Testis (tissue), 3 donors: ENCODE data around the gene GRID1. TPM values are rescaled to one million over a fixed set of nuclear protein-coding genes. Genes with fewer than 3 reads are reported as not detected.

ENCODE experiments used
- DNase-seq: peaks from one replicate; pipeline ENCODE4 v3.0.0-alpha.2; 2019
- H3K27ac ChIP-seq, 2 donors: fragments of 200-600 bp; sonication (generic); one replicate each; pipeline ENCODE4 v1.5.1; 2019
- H3K27me3 ChIP-seq: fragments of 200-600 bp; sonication (generic); one replicate; pipeline ENCODE4 v1.5.1; 2019
- H3K36me3 ChIP-seq: fragments of 200-600 bp; sonication (generic); one replicate; pipeline ENCODE4 v1.5.1; 2017; ENCODE audit warnings: low read depth; ENCODE audit errors: missing control alignments
- H3K4me1 ChIP-seq: fragments of 200-600 bp; sonication (generic); one replicate; pipeline ENCODE4 v1.5.1; 2019
- H3K4me3 ChIP-seq, 2 donors: fragments of 200-600 bp; sonication (generic); one replicate each; pipeline ENCODE4 v1.5.1; 2017 to 2019
- H3K9me3 ChIP-seq: fragments of 200-600 bp; sonication (generic); one replicate; pipeline ENCODE4 v1.5.1; 2017
- POLR2A ChIP-seq: fragments of 450-650 bp; IDR thresholded peaks from one replicate; pipeline ENCODE4 v1.6.1; 2017; ENCODE audit warnings: antibody characterized with exemption, mild to moderate bottlenecking, moderate library complexity
- WGBS, 2 donors: methylation state at CpG; one replicate each; pipeline ENCODE4 v1.1.5; 2018; 5-methylcytosine and 5-hydroxymethylcytosine counted together
- intact Hi-C: fragments of 100-400 bp; cut with DNase I; formaldehyde crosslinking; loops from one replicate; pipeline ENCODE4 v1.15.1; 2023; ENCODE audit warnings: low total_unique reads
- polyA plus RNA-seq: library from polyadenylated mRNA; stranded (reverse); fragments of 350-450 nt; fragmentation: Illumina TruSeq; extraction: RNeasy Lipid Tissue Mini Kit (QIAGEN cat#74804); gene quantifications from one replicate; pipeline ENCODE4 v1.2.3, GENCODE V29; 2014; ENCODE audit warnings: low read depth, low replicate concordance; ENCODE audit not compliant: insufficient read depth
- total RNA-seq, 2 donors: library from RNA; depleted of rRNA; stranded (reverse); fragments of >200 nt; gene quantifications; one replicate each; pipeline ENCODE4 v1.2.3, GENCODE V29; 2016
- TF ChIP-seq, protein P1 (sequence below), 3 experiments: fragments of 450-650 bp in 2 of 3; fragments of 200-600 bp in 1 of 3; sonication (generic) in 1 of 3; IDR thresholded peaks; one replicate each; pipeline ENCODE4 v1.5.1; 2016 to 2019; ENCODE audit warnings: antibody characterized with exemption in 3 of 3, mild to moderate bottlenecking in 2 of 3, moderate library complexity in 1 of 3

The GRID1 gene
- total and polyA plus RNA-seq, 3 donors from 2014 or later = 7.4 to 16.7 (median 8.1) TPM

DNA sequence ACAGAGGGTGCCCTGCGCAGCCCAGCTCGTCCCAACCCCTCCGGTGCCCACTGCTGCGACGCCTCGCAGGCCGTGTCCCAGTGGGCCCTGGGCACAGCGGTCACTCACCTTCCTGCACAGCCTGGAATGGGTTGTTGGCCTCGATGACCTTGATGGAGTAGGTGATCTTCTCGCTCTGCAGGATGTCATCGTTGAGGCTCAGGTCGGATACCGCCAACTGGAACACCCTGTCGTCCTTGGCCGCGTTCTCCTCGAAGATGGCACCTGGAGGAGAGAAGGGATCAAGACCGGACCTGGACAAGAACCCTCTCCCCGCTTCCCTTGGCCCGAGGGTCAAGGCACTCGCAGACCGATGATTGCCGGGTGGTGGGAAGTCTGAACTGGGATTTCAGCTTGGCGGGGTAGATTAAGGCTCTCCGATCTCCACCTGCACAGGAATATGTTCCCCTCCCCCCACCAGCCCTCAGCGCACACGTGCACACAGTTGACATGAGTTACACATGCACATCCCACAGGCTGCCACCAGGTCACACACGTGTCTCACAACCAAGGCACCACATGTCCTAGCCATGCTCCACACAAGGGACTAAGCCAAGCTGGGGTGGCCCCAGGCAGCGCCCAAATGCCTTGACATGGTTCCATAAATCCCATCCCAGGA is 2.6 kb downstream of the GRID1 start:
- H3K36me3 ChIP-seq = no peaks in the 10 kb centered on the region
- WGBS, 2 donors = 4 to 48% methylated on average over 5 to 28 of the region's 29 CpGs
- peaks cover 14% of the 10 kb centered on the region for H3K4me1 ChIP-seq
- TF ChIP-seq POLR2A = no peak
- TF ChIP-seq, protein P1, sequence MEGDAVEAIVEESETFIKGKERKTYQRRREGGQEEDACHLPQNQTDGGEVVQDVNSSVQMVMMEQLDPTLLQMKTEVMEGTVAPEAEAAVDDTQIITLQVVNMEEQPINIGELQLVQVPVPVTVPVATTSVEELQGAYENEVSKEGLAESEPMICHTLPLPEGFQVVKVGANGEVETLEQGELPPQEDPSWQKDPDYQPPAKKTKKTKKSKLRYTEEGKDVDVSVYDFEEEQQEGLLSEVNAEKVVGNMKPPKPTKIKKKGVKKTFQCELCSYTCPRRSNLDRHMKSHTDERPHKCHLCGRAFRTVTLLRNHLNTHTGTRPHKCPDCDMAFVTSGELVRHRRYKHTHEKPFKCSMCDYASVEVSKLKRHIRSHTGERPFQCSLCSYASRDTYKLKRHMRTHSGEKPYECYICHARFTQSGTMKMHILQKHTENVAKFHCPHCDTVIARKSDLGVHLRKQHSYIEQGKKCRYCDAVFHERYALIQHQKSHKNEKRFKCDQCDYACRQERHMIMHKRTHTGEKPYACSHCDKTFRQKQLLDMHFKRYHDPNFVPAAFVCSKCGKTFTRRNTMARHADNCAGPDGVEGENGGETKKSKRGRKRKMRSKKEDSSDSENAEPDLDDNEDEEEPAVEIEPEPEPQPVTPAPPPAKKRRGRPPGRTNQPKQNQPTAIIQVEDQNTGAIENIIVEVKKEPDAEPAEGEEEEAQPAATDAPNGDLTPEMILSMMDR (IDR thresholded peaks at IDR 0.05) = no peak
- no peak for DNase-seq
- intact Hi-C loops = no loop called here
- H3K4me3 ChIP-seq = peak overlapping the region in 1 of 2 donors; percentile 48
- no peaks in the 10 kb centered on the region for H3K9me3 ChIP-seq
- H3K27ac ChIP-seq = no peak overlapping the region
- H3K27me3 ChIP-seq = no peaks in the 10 kb centered on the region

DNA sequence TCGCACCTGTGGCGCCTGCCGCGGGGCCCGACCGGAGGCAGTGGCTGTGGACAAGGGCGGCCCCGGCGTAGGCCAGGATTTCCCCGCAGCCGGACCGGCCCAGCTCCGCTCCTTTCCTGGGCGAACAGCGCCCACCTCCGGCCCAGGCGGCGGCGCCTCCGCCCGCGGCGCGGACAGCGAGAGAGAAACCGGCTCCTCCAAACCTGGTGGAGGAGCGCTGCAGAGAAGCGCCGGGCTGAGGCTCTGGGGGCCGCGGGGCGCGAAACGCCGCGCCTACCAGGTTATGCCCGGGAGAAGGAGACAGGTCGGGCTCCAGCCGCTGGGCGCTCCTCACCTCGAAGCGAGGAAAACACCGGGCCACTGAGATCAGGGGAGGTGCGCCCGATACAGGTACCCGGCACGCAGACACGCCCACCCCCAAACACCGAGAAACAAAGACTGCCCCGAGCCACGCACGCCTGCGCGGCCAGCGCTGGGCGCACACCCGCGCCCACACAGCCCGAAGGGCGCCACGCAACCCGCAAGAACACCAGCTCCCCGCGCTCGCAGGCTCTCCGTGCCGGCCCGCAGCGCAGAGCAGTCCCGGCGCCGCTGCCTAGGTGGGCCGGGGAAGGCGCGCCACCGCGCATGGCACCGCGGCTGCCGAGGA is 3.3 kb downstream of the GRID1 start:
- no peak for TF ChIP-seq POLR2A
- TF ChIP-seq, protein P1 (IDR thresholded peaks at IDR 0.05) = peak in 2 of 3 experiments; percentile 29 to 40
- DNase-seq = peak; percentile 66
- H3K36me3 ChIP-seq = no peaks in the 10 kb centered on the region
- H3K27me3 ChIP-seq = no peaks in the 10 kb centered on the region
- 22 to 23% methylated on average over 14 to 70 of the region's 80 CpGs for WGBS, 2 donors
- peak overlapping the region; percentile 42 to 48 for H3K4me3 ChIP-seq
- H3K9me3 ChIP-seq = no peaks in the 10 kb centered on the region
- intact Hi-C loops = no loop called here
- no peak overlapping the region for H3K27ac ChIP-seq
- peaks cover 14% of the 10 kb centered on the region for H3K4me1 ChIP-seq

DNA sequence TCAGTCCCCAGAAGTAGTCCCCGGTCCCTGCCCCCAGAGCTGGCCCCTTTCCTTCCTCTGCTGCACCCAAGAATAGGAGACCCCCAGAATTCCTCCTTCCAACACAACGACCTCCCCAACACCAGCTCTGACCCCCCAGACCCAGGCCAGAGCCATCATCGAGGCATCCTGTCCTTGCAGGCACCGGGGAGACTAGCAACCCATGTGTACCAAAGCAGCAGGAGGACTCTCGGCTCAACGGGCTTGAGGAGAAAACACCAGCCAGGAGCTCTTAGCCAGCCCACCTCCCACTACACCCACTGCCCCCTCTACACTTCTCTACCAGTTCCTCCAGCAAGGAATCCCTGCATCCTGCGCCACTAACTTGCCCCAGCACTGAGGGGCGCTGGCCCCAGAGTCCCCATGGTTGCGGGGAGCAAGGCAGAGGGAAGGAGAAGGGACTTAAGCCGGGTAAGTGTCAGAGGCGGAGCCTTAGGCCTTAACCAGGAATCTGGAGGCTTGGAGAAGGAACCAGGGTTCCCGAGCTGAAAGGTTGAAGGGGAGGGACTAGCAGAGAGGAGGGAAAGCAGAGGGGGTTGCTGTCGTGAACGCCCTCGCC is 3.9 kb downstream of the GRID1 start:
- H3K27ac ChIP-seq = no peak overlapping the region
- H3K4me3 ChIP-seq = peak overlapping the region in 1 of 2 donors; percentile 48
- no peaks in the 10 kb centered on the region for H3K9me3 ChIP-seq
- WGBS, 2 donors = 41 to 49% methylated on average over 13 to 15 of the region's 15 CpGs
- intact Hi-C loops = no loop called here
- no peak for TF ChIP-seq POLR2A
- TF ChIP-seq, protein P1 (IDR thresholded peaks at IDR 0.05) = no peak
- H3K36me3 ChIP-seq = no peaks in the 10 kb centered on the region
- DNase-seq = no peak
- H3K4me1 ChIP-seq = peaks cover 14% of the 10 kb centered on the region
- H3K27me3 ChIP-seq = no peaks in the 10 kb centered on the region

DNA sequence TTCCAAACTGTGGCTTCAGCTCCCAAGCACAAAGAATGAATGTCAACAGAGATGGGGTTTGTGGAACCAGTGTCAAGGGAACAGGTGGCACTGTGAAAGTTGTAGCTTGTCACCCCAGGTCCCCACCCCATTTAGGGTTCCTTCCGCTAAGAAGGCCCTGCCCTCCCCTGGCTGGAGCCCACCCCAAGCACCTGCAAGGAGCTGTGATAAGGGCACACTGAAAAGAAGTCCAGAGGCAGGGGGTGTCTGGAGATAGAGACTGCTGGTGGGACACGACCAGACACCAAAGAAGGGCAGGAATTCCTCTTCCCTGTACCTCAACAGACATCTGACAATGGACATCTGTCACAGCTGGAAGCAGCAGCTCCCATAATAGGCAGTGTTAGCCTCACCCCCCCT is 4.5 kb downstream of the GRID1 start:
- no peak overlapping the region for H3K27ac ChIP-seq
- WGBS, 2 donors = 81 to 95% methylated on average over 2 of the region's 2 CpGs
- H3K36me3 ChIP-seq = no peaks in the 10 kb centered on the region
- no peak overlapping the region for H3K4me3 ChIP-seq
- no peaks in the 10 kb centered on the region for H3K9me3 ChIP-seq
- no peaks in the 10 kb centered on the region for H3K27me3 ChIP-seq
- no peak for TF ChIP-seq POLR2A
- TF ChIP-seq, protein P1 (IDR thresholded peaks at IDR 0.05) = no peak
- intact Hi-C loops = no loop called here
- H3K4me1 ChIP-seq = peaks cover 14% of the 10 kb centered on the region
- no peak for DNase-seq
